Measurements from ENCODE around the gene OR6A2.

DNA sequence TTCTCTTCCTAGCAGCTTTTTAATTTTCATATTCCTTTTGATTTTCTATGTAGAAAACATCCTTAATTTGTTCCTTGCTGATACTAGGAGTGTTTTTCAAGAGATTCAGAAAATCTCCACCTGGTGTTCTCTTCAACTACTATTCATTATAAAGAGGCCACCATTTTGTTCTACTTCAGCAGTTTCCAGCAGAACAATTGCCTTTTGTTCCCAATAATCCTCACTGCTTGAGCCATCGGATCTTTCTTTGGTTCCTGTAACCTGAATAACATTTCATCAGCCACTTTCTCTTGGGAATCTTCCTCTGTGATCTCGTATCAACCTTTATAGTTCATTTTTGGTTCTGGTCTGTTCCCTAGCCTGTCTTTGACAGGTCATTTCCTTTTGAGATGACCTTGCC, 44.2 kb upstream of the OR6A2 start:
- no peak for TF ChIP-seq YY1 (IDR thresholded peaks at IDR 0.05; ENCODE audit: insufficient read depth, insufficient read length)
- TF ChIP-seq SUZ12 (IDR thresholded peaks at IDR 0.05; ENCODE audit: extremely low read depth, insufficient read depth, insufficient read length), result no peak
- no peak for TF ChIP-seq ZNF274 (IDR thresholded peaks at IDR 0.05; ENCODE audit: low read depth, low read length)
